GM12878 (cell line): ENCODE data around the gene MFSD11.

ENCODE experiments used
- ASH2L ChIP-seq: fragments of 300-600, 200-600 bp; sonication (generic); IDR thresholded peaks from 2 replicates; pipeline ENCODE4 v1.6.1; 2017; ENCODE audit warnings: low read depth, mild to moderate bottlenecking, borderline replicate concordance
- CHD4 ChIP-seq: fragments of 200-600 bp; sonication (generic); IDR thresholded peaks from 2 replicates; pipeline ENCODE4 v1.6.1; 2016; ENCODE audit warnings: mild to moderate bottlenecking
- CTCF ChIP-seq, 3 experiments: IDR thresholded peaks in 2 of 3; conservative IDR thresholded peaks in 1 of 3; 2 replicates each; pipeline ENCODE4 v1.5.1; 2011; ENCODE audit warnings: low read depth in 3 of 3, low read length in 3 of 3, mild to moderate bottlenecking in 3 of 3, control low read depth in 2 of 3, moderate library complexity in 2 of 3, inconsistent platforms in 1 of 3, mixed read lengths in 1 of 3; ENCODE audit not compliant: control insufficient read depth in 2 of 3, insufficient read depth in 1 of 3; ENCODE audit errors: extremely low read depth in 1 of 3
- RB1 ChIP-seq: fragments of 450-650 bp; formaldehyde crosslinking; IDR thresholded peaks from 2 replicates; pipeline ENCODE4 v1.6.1; 2017; ENCODE audit warnings: mild to moderate bottlenecking, borderline replicate concordance

GRCh38 chr17:76744747-76745146 lies 6.8 kb downstream of the MFSD11 start:
- TF ChIP-seq CHD4 (no peak), CTCF (IDR thresholded peaks at IDR 0.05 in 2 of 3, conservative IDR thresholded peaks at IDR 0.05 in 1 of 3; ENCODE audit: control insufficient read depth in 2 of 3, extremely low read depth in 1 of 3, insufficient read depth in 1 of 3, low read depth in 3 of 3, low read length in 3 of 3) (no peak), RB1 (no peak), ASH2L (no peak)
